Measurements from ENCODE around the gene FILIP1L. TPM values are rescaled to one million over a fixed set of nuclear protein-coding genes. Genes with fewer than 3 reads are reported as not detected.

FILIP1L gene
- total RNA-seq, 1 experiment from 2014 or later: 0.07 TPM

DNA sequence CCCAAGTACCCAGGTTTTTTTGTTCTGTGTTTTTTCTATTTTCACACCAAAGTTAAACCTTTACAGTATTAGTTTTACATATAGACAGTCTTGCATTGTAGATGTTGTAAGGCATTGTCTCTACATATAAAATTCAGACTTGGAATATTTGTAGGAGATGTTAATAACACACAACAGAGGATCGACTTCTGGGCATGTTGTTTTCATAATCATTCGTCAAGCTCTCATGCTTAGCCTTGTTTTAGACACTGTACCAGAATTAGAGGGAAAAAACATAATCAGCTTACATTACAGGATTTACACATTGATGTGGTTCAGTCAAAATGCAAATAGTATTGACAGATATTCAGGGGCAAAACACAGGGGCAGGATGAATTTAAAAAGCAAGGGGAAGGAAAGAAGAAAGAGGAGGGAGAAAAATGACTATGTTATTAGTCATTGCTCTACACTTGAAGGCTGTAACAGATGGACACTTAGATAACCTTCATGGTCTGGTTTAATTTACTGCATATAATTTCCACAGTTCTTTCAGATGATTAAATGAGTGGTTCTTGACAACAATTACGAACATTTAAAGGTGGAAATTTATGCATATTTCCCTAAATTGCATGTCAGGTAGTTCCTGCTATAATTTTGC is 289.2 kb downstream of the FILIP1L start:
- no peak overlapping the region for H4K91ac ChIP-seq (ENCODE audit: insufficient read length, low read depth, low read length)
- WGBS (ENCODE audit: extremely low coverage, insufficient read length, low lambda C conversion rate): no CpG with 5 or more reads among the region's 3 CpGs
- H3K4ac ChIP-seq (ENCODE audit: low read depth, low read length): no peak overlapping the region
- H4K8ac ChIP-seq (replicated peaks; ENCODE audit: insufficient read length, low read depth, low read length): no peak overlapping the region
- H3K27me3 ChIP-seq (ENCODE audit: insufficient read depth, low read length): no peaks in the 10 kb centered on the region
- no peaks in the 10 kb centered on the region for H3K4me1 ChIP-seq (ENCODE audit: insufficient read depth, low read length)
- no peak overlapping the region for H3K4me2 ChIP-seq (ENCODE audit: insufficient read depth, insufficient read length, low read length)
- H3K23me2 ChIP-seq (ENCODE audit: insufficient read length, low read depth, low read length, poor library complexity, severe bottlenecking): no peaks in the 10 kb centered on the region
- no peak overlapping the region; a peak in 1 of 7 replicates for H3K27ac Mint-ChIP-seq
- H3T11ph ChIP-seq (ENCODE audit: low read length): no peak overlapping the region
- DNase-seq: no peak
- H2AFZ ChIP-seq (ENCODE audit: low read length): no peak overlapping the region
- no peak overlapping the region for H2BK120ac ChIP-seq (ENCODE audit: low read depth, low read length, poor library complexity, severe bottlenecking)
- TF ChIP-seq, protein P1, sequence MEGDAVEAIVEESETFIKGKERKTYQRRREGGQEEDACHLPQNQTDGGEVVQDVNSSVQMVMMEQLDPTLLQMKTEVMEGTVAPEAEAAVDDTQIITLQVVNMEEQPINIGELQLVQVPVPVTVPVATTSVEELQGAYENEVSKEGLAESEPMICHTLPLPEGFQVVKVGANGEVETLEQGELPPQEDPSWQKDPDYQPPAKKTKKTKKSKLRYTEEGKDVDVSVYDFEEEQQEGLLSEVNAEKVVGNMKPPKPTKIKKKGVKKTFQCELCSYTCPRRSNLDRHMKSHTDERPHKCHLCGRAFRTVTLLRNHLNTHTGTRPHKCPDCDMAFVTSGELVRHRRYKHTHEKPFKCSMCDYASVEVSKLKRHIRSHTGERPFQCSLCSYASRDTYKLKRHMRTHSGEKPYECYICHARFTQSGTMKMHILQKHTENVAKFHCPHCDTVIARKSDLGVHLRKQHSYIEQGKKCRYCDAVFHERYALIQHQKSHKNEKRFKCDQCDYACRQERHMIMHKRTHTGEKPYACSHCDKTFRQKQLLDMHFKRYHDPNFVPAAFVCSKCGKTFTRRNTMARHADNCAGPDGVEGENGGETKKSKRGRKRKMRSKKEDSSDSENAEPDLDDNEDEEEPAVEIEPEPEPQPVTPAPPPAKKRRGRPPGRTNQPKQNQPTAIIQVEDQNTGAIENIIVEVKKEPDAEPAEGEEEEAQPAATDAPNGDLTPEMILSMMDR (conservative IDR thresholded peaks at IDR 0.05): no peak
- peaks cover 0 to 2% (median 0%) of the 10 kb centered on the region in 3 experiments; a peak in 1 of 7 replicates for H3K36me3 Mint-ChIP-seq (ENCODE audit: insufficient read depth in 1 of 3, low read depth in 3 of 3)
- H3K23ac ChIP-seq (ENCODE audit: insufficient read length, low read depth, low read length): no peak overlapping the region
- no peaks in the 10 kb centered on the region for H3K79me2 ChIP-seq (ENCODE audit: insufficient read depth, low read length)
- H3K18ac ChIP-seq (ENCODE audit: insufficient read length, low read depth, low read length): no peak overlapping the region
- H3K27ac ChIP-seq (ENCODE audit: insufficient read length, low read depth, low read length): no peak overlapping the region
- H2AK5ac ChIP-seq (ENCODE audit: insufficient read length, low read length): no peak overlapping the region
- no peak overlapping the region for H3K56ac ChIP-seq (ENCODE audit: insufficient read length, low read depth, low read length)
- H4K20me1 ChIP-seq (ENCODE audit: control insufficient read depth, insufficient read depth, insufficient read length): no peaks in the 10 kb centered on the region
- no peak overlapping the region for H2BK15ac ChIP-seq (ENCODE audit: low read depth, low read length)
- peaks cover 3% of the 10 kb centered on the region for H3K79me1 ChIP-seq (ENCODE audit: insufficient read depth, low read depth, low read length, poor library complexity, severe bottlenecking)
- H2BK12ac ChIP-seq (ENCODE audit: insufficient read length, low read depth, low read length): no peak overlapping the region
- no peak overlapping the region for H2BK5ac ChIP-seq (ENCODE audit: insufficient read length, low read length)
- H3K9me3 ChIP-seq (ENCODE audit: control insufficient read depth, low read depth, low read length): no peaks in the 10 kb centered on the region
- H3K27me3 Mint-ChIP-seq (ENCODE audit: low read depth): no peaks in the 10 kb centered on the region
- H4K5ac ChIP-seq (ENCODE audit: insufficient read length, low read depth, low read length): no peak overlapping the region
- peaks cover 4 to 9% of the 10 kb centered on the region in 2 experiments for H3K4me1 Mint-ChIP-seq
- no peak overlapping the region for H3K4me3 Mint-ChIP-seq
- no peak overlapping the region for H3K14ac ChIP-seq (ENCODE audit: insufficient read depth, low read length)
- H3K9ac ChIP-seq (ENCODE audit: extremely low read depth, insufficient read length, low read length): no peak overlapping the region
- H2BK20ac ChIP-seq (ENCODE audit: low read depth, low read length, poor library complexity, severe bottlenecking): no peak overlapping the region
- no peaks in the 10 kb centered on the region for H3K9me3 Mint-ChIP-seq
